ENCODE measurements around the gene AKT2. TPM values are rescaled to one million over a fixed set of nuclear protein-coding genes. Genes with fewer than 3 reads are reported as not detected.

Gene AKT2
- total RNA-seq, 2 donors from 2014 or later = 190 to 208 TPM

- peaks cover 53% of the 10 kb centered on the region for H3K36me3 Mint-ChIP-seq (ENCODE audit: low read depth)
- WGBS, 2 experiments (ENCODE audit: insufficient coverage in 1 of 2, insufficient read length in 1 of 2) = 96 to 97% methylated on average over 6 to 8 of the region's 8 CpGs
- Histone ChIP-seq H3K4me1 (ENCODE audit: control insufficient read depth, insufficient read depth, low read length) (peaks cover 1% of the 10 kb centered on the region), H3K4me3 (ENCODE audit: low read length) (no peak overlapping the region), H3K27ac (ENCODE audit: low read depth, low read length) (no peak overlapping the region), H3K36me3 (ENCODE audit: control insufficient read depth, insufficient read depth, low read length) (peaks cover 42% of the 10 kb centered on the region), H3K27me3 (ENCODE audit: control insufficient read depth, insufficient read depth, low read length, poor library complexity, severe bottlenecking) (no peaks in the 10 kb centered on the region), H3K9me3 (ENCODE audit: control insufficient read depth, low read length) (no peaks in the 10 kb centered on the region), H3K9ac (ENCODE audit: extremely low read depth, low read length, poor library complexity, severe bottlenecking) (no peak overlapping the region)
- H3K27ac Mint-ChIP-seq = no peak overlapping the region
- H3K27me3 Mint-ChIP-seq (ENCODE audit: insufficient read depth) = no peaks in the 10 kb centered on the region
- no peak for TF ChIP-seq CTCF (conservative IDR thresholded peaks at IDR 0.05)
- no peaks in the 10 kb centered on the region for H3K9me3 Mint-ChIP-seq
- no peak for DNase-seq
- peaks cover 3% of the 10 kb centered on the region for H3K4me1 Mint-ChIP-seq
- no peak overlapping the region for H3K4me3 Mint-ChIP-seq
Observed at GRCh38 chr19:40261631-40262030, 23.5 kb downstream of the AKT2 start.

GRCh38 chr19:40257096-40257517 lies 28.0 kb downstream of the AKT2 start:
- peaks cover 41% of the 10 kb centered on the region for H3K36me3 ChIP-seq (ENCODE audit: control insufficient read depth, insufficient read depth, low read length)
- H3K9me3 Mint-ChIP-seq = no peaks in the 10 kb centered on the region
- H3K9me3 ChIP-seq (ENCODE audit: control insufficient read depth, low read length) = no peaks in the 10 kb centered on the region
- peaks cover 39% of the 10 kb centered on the region for H3K4me1 ChIP-seq (ENCODE audit: control insufficient read depth, insufficient read depth, low read length)
- WGBS, 2 experiments (ENCODE audit: insufficient coverage in 1 of 2, insufficient read length in 1 of 2) = 96 to 98% methylated on average over 7 to 9 of the region's 9 CpGs
- no peak overlapping the region for H3K4me3 ChIP-seq (ENCODE audit: low read length)
- H3K27ac ChIP-seq (ENCODE audit: low read depth, low read length) = no peak overlapping the region
- peaks cover 53% of the 10 kb centered on the region for H3K36me3 Mint-ChIP-seq (ENCODE audit: low read depth)
- peaks cover 40% of the 10 kb centered on the region for H3K4me1 Mint-ChIP-seq
- H3K27me3 Mint-ChIP-seq (ENCODE audit: insufficient read depth) = no peaks in the 10 kb centered on the region
- no peaks in the 10 kb centered on the region for H3K27me3 ChIP-seq (ENCODE audit: control insufficient read depth, insufficient read depth, low read length, poor library complexity, severe bottlenecking)
- no peak for TF ChIP-seq CTCF (conservative IDR thresholded peaks at IDR 0.05)
- no peak overlapping the region for H3K4me3 Mint-ChIP-seq
- H3K9ac ChIP-seq (ENCODE audit: extremely low read depth, low read length, poor library complexity, severe bottlenecking) = no peak overlapping the region
- no peak for DNase-seq
- H3K27ac Mint-ChIP-seq = peak overlapping the region; percentile 66

GRCh38 chr19:40256512-40256911 lies 28.6 kb downstream of the AKT2 start:
- no peak for DNase-seq
- no peak overlapping the region for H3K4me3 Mint-ChIP-seq
- Histone ChIP-seq H3K4me3 (ENCODE audit: low read length) (no peak overlapping the region), H3K9ac (ENCODE audit: extremely low read depth, low read length, poor library complexity, severe bottlenecking) (no peak overlapping the region), H3K27me3 (ENCODE audit: control insufficient read depth, insufficient read depth, low read length, poor library complexity, severe bottlenecking) (no peaks in the 10 kb centered on the region), H3K36me3 (ENCODE audit: control insufficient read depth, insufficient read depth, low read length) (peaks cover 40% of the 10 kb centered on the region), H3K27ac (ENCODE audit: low read depth, low read length) (no peak overlapping the region), H3K9me3 (ENCODE audit: control insufficient read depth, low read length) (no peaks in the 10 kb centered on the region), H3K4me1 (ENCODE audit: control insufficient read depth, insufficient read depth, low read length) (peaks cover 41% of the 10 kb centered on the region)
- 90 to 91% methylated on average over 4 to 7 of the region's 8 CpGs for WGBS, 2 experiments (ENCODE audit: insufficient coverage in 1 of 2, insufficient read length in 1 of 2)
- H3K4me1 Mint-ChIP-seq = peaks cover 40% of the 10 kb centered on the region
- H3K27me3 Mint-ChIP-seq (ENCODE audit: insufficient read depth) = no peaks in the 10 kb centered on the region
- H3K9me3 Mint-ChIP-seq = no peaks in the 10 kb centered on the region
- H3K36me3 Mint-ChIP-seq (ENCODE audit: low read depth) = peaks cover 52% of the 10 kb centered on the region
- no peak for TF ChIP-seq CTCF (conservative IDR thresholded peaks at IDR 0.05)
- H3K27ac Mint-ChIP-seq = peak overlapping the region; percentile 88
